Sigmoid colon (tissue), 4 donors: ENCODE measurements around the gene CNOT6.

Experiments used
- CTCF ChIP-seq, 4 experiments: fragments of 450-650 bp in 3 of 4; fragments of 200-600 bp in 1 of 4; IDR thresholded peaks; one replicate each; pipeline ENCODE4 v1.5.1; 2016 to 2019; ENCODE audit warnings: antibody characterized with exemption in 4 of 4, mild to moderate bottlenecking in 3 of 4, moderate library complexity in 2 of 4
- EP300 ChIP-seq, 4 donors: sonication (generic); formaldehyde crosslinking; IDR thresholded peaks; one replicate each; pipeline ENCODE4 v1.6.1; 2017; ENCODE audit warnings: antibody characterized with exemption in 4 of 4
- POLR2A ChIP-seq, 2 donors: fragments of 450-650 bp; IDR thresholded peaks; one replicate each; pipeline ENCODE4 v1.6.1; 2016; ENCODE audit warnings: antibody characterized with exemption in 2 of 2, mild to moderate bottlenecking in 2 of 2, moderate library complexity in 2 of 2
- POLR2AphosphoS5 ChIP-seq, 4 donors: sonication (generic); formaldehyde crosslinking; IDR thresholded peaks; one replicate each; pipeline ENCODE4 v1.6.1; 2017; ENCODE audit warnings: antibody characterized with exemption in 4 of 4

GRCh38 chr5:180498378-180498777, 4.2 kb downstream of the CNOT6 start:
- TF ChIP-seq CTCF (IDR thresholded peaks at IDR 0.05) (no peak), POLR2A (IDR thresholded peaks at IDR 0.05) (no peak), EP300 (IDR thresholded peaks at IDR 0.05) (no peak), POLR2AphosphoS5 (IDR thresholded peaks at IDR 0.05) (no peak)
